Loucy (cell line): ENCODE data around the gene H2BW1.
"Not testable (repeated sequence)": the region's sequence is repeated elsewhere in the genome, so short reads cannot be mapped to it uniquely, and the experiment has no call there.

Experiments
- EZH2phosphoT487 ChIP-seq: fragments of 200-600 bp; IDR thresholded peaks from 2 replicates; pipeline ENCODE4 v1.6.1; 2018; ENCODE audit warnings: antibody characterized with exemption, mild to moderate bottlenecking, moderate library complexity, borderline replicate concordance
- TF ChIP-seq, protein P1 (sequence below): fragments of 200-600 bp; sonication (generic); conservative IDR thresholded peaks from 2 replicates; pipeline ENCODE4 v1.5.1; 2014; ENCODE audit warnings: mild to moderate bottlenecking, antibody characterized with exemption, low read length

DNA sequence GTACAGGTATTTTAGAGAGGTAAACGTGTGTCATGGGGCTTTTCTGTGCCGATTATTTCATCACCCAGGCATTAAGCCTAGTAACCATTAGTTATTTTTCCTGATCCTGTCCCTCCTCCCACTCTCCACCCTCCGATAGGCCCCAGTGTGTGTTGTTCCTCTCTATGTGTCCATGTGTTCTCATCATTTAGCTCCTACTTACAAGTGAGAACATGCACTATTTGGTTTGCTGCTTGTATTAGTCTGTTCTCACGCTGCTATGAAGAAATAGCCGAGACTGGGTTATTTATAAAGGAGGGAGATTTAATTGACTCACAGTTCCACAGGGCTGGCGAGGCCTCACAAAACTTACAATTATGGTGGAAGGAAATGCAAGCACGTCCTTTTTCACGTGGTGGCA lies 2.1 kb upstream of the H2BW1 start:
- TF ChIP-seq, protein P1, sequence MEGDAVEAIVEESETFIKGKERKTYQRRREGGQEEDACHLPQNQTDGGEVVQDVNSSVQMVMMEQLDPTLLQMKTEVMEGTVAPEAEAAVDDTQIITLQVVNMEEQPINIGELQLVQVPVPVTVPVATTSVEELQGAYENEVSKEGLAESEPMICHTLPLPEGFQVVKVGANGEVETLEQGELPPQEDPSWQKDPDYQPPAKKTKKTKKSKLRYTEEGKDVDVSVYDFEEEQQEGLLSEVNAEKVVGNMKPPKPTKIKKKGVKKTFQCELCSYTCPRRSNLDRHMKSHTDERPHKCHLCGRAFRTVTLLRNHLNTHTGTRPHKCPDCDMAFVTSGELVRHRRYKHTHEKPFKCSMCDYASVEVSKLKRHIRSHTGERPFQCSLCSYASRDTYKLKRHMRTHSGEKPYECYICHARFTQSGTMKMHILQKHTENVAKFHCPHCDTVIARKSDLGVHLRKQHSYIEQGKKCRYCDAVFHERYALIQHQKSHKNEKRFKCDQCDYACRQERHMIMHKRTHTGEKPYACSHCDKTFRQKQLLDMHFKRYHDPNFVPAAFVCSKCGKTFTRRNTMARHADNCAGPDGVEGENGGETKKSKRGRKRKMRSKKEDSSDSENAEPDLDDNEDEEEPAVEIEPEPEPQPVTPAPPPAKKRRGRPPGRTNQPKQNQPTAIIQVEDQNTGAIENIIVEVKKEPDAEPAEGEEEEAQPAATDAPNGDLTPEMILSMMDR: not testable (repeated sequence)
- not testable (repeated sequence) for TF ChIP-seq EZH2phosphoT487
